ENCODE results near the gene PRPF4.

- TF ChIP-seq CTCF (IDR thresholded peaks at IDR 0.05): no peak
- no peak for TF ChIP-seq ZFX (IDR thresholded peaks at IDR 0.05; ENCODE audit: borderline replicate concordance)
Observed at GRCh38 chr9:113266174-113266573, 9.3 kb upstream of the PRPF4 start.
